Measurements from ENCODE around the gene PRELID3B. TPM values are rescaled to one million over a fixed set of nuclear protein-coding genes. Genes with fewer than 3 reads are reported as not detected.

The PRELID3B gene
- total RNA-seq, 1 donor from 2014 or later: 45.2 TPM

GRCh38 chr20:58994390-58995159 is 48.0 kb downstream of the PRELID3B start:
- H3K9me3 Mint-ChIP-seq: no peaks in the 10 kb centered on the region
- H3K27me3 Mint-ChIP-seq (ENCODE audit: low read depth): no peaks in the 10 kb centered on the region
- TF ChIP-seq CTCF (IDR thresholded peaks at IDR 0.05; ENCODE audit: unreplicated experiment): no peak
- no peaks in the 10 kb centered on the region for H3K4me1 Mint-ChIP-seq
- H3K36me3 Mint-ChIP-seq: peaks cover 44% of the 10 kb centered on the region
- DNase-seq (ENCODE audit: low spot score in 2 of 2, unreplicated experiment in 2 of 2): no peak
- H3K4me3 Mint-ChIP-seq: no peak overlapping the region
- H3K27ac Mint-ChIP-seq: no peak overlapping the region

DNA sequence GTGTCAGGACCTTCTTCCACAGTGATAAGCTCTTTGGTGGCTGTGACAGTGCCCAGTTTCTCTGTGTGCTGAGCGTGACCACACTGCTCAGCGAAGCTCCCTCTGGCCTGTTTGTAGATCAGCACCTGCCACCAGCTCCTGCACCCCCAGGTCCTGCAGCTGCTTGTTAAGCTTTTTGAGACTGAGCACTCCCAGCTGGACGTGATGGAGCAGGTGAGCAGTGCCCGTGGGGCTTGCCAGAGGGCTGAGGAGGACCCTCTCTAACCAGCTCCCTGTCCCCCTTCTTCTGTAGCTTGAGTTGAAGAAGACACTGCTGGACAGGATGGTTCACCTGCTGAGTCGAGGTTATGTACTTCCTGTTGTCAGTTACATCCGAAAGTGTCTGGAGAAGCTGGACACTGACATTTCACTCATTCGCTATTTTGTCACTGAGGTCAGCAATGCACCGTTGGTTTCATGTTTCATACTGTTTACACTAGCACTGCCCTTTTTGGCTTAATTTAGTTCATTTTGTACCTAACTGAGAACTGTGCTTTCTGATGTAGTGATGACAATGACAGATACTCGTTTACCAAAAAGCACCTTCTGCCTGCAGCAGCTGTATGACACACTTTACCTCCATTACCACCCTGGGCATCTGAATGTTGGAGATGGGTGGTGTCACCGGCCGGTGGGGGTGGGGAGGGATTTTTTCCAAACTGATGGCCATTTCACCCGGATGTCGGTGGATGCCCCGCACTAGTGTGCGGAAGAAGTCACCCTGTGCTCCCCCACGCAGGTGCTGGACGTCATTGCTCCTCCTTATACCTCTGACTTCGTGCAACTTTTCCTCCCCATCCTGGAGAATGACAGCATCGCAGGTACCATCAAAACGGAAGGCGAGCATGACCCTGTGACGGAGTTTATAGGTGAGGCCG is 49.0 kb downstream of the PRELID3B start:
- TF ChIP-seq CTCF (IDR thresholded peaks at IDR 0.05; ENCODE audit: unreplicated experiment): no peak
- Mint-ChIP-seq H3K4me1 (no peaks in the 10 kb centered on the region), H3K36me3 (peaks cover 51% of the 10 kb centered on the region), H3K9me3 (no peaks in the 10 kb centered on the region), H3K27me3 (ENCODE audit: low read depth) (no peaks in the 10 kb centered on the region), H3K27ac (no peak overlapping the region), H3K4me3 (no peak overlapping the region)
- DNase-seq (ENCODE audit: low spot score in 2 of 2, unreplicated experiment in 2 of 2): no peak

- Mint-ChIP-seq H3K9me3 (no peaks in the 10 kb centered on the region), H3K36me3 (peaks cover 53% of the 10 kb centered on the region), H3K27me3 (ENCODE audit: low read depth) (no peaks in the 10 kb centered on the region), H3K27ac (no peak overlapping the region), H3K4me3 (no peak overlapping the region), H3K4me1 (no peaks in the 10 kb centered on the region)
- no peak for TF ChIP-seq CTCF (IDR thresholded peaks at IDR 0.05; ENCODE audit: unreplicated experiment)
- DNase-seq (ENCODE audit: low spot score in 2 of 2, unreplicated experiment in 2 of 2): no peak
These were observed 49.7 kb downstream of the PRELID3B start for GRCh38 chr20:58992911-58993310.

- H3K4me3 Mint-ChIP-seq: no peak overlapping the region
- H3K4me1 Mint-ChIP-seq: peaks cover 3% of the 10 kb centered on the region
- no peak for DNase-seq (ENCODE audit: low spot score in 2 of 2, unreplicated experiment in 2 of 2)
- no peaks in the 10 kb centered on the region for H3K9me3 Mint-ChIP-seq
- TF ChIP-seq CTCF (IDR thresholded peaks at IDR 0.05; ENCODE audit: unreplicated experiment): no peak
- H3K36me3 Mint-ChIP-seq: peaks cover 55% of the 10 kb centered on the region
- no peak overlapping the region for H3K27ac Mint-ChIP-seq
- no peaks in the 10 kb centered on the region for H3K27me3 Mint-ChIP-seq (ENCODE audit: low read depth)
These were observed 50.9 kb downstream of the PRELID3B start for GRCh38 chr20:58991715-58992114.

- Mint-ChIP-seq H3K27ac (no peak overlapping the region), H3K36me3 (peaks cover 50% of the 10 kb centered on the region), H3K27me3 (ENCODE audit: low read depth) (no peaks in the 10 kb centered on the region), H3K4me3 (no peak overlapping the region), H3K9me3 (no peaks in the 10 kb centered on the region), H3K4me1 (peaks cover 8% of the 10 kb centered on the region)
- TF ChIP-seq CTCF (IDR thresholded peaks at IDR 0.05; ENCODE audit: unreplicated experiment): no peak
- DNase-seq (ENCODE audit: low spot score in 2 of 2, unreplicated experiment in 2 of 2): no peak
These were observed 51.7 kb downstream of the PRELID3B start for GRCh38 chr20:58990651-58991445.
